ENCODE measurements around the gene ANKS6.

The ANKS6 gene

DNA sequence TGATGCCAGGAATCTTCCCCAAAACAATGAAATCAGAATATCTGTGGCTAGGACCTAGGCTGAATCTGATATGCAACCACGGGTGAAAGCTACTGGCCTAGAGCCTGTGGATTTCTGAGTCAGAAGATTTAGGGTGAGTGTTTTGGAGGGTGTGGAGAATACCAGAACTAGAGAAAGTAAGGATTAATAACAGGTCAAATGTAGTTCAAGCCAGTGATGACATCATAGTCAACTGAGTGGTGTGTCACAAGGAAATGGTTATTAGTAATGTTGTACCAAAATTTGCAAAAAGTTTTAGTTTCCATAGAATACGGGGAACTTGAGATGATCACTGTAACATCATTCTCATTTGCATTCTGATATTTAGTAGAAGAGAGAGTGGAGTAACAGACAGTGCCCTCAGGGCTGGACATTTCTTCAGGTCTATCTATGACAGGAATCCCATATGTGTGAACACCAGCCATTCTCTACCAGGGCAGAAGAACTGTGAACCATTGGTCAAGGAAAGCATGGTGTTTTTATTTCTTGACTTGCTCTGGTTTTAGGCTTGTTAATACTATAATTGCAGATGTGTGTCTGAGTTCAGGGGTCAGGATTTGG is 14.8 kb upstream of the ANKS6 start:
- no peak for DNase-seq

DNA sequence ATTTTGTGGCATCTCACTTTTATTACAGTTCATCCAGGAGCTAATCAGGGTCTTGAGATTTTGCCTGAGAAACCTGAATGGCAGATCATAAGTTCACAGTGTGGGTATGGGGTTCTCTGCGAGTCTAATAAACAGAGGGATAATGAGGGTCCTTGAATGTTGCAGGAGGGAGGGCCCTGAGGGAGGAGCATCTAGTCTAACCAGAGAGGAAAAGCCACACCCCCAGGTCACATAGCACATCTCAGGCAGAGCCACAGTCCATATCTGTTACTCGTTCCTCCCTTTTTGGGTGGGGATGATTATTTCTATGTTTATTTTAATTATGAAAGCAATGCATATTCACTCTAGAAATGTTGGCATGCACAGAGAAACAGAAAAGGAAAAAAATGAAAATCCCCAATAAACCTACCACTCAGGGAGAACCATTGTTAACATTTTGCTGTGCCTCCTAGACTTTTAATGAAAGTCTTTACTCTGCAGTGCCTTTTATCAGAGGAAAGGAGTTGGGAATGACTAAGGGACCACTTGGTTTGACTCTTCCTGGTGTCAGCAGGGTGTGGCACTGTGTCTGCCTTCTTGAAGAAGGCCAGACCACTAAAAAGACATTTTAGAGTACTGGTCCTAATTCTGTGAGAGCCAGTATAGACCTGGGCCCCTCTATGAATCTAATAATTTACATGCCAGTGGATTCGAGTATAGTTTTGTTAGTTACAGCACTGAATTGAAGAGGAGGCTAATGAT is 13.9 kb upstream of the ANKS6 start:
- DNase-seq = no peak

DNA sequence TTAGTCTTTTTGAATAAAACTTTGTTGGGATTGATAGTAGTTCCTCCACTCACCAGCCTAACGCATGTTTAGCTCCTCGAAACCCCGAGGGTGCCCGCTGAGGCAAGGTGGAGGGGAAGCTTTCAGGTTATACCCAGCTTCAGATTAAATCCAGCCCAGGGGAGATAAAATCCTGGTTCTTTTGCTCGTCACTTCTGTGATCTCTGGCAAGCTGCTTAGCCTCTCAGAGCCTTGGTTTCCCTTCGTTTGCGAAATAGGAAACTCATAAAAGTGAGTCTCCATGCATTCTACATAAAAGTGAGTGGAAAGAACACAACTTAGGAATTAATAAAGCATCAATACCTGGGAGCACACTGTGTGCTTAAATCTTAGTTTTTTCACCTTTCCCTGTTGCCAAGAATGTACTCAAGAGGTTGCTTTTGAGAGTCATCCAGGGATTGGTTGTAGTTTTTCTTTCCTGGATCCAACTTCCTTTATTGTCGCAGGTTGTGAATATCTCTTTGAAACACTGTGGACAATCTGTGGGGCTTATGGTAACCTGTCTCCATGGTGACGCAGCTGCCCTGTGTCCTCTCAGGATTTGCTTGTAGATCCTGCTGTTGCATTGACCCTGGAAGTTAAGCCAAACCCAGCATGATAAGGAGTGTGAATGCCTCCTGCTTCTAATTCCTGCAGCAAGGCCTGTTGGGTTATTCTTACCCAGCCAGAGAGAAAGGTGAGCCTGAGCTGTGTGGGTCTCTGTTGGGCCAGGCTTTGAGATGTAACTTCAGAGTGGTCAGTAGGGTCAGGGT is 13.2 kb upstream of the ANKS6 start:
- no peak for DNase-seq

DNA sequence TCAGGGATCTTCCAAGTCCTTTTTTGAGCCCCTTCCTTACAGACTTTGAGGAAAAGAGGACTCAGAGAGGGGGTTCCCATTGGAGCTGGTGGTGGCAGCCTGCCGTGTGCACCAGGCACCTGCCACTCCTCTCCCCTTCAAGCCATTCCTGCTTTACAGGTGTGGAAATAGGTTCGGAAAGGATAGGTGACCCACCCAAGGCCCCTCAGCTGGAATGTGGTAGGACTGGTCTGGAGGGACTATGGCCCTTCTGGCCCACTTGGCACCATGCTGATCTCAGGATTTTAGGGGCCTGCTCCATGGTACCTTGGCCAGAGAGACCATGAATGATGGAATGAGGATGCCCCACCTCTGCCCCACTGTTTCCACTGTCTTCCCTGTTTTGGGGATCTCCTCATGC is 12.5 kb upstream of the ANKS6 start:
- no peak for DNase-seq

GRCh38 chr9:98808411-98808815 is 12.1 kb upstream of the ANKS6 start:
- DNase-seq = no peak

GRCh38 chr9:98807814-98808195 is 11.4 kb upstream of the ANKS6 start:
- DNase-seq = no peak

DNA sequence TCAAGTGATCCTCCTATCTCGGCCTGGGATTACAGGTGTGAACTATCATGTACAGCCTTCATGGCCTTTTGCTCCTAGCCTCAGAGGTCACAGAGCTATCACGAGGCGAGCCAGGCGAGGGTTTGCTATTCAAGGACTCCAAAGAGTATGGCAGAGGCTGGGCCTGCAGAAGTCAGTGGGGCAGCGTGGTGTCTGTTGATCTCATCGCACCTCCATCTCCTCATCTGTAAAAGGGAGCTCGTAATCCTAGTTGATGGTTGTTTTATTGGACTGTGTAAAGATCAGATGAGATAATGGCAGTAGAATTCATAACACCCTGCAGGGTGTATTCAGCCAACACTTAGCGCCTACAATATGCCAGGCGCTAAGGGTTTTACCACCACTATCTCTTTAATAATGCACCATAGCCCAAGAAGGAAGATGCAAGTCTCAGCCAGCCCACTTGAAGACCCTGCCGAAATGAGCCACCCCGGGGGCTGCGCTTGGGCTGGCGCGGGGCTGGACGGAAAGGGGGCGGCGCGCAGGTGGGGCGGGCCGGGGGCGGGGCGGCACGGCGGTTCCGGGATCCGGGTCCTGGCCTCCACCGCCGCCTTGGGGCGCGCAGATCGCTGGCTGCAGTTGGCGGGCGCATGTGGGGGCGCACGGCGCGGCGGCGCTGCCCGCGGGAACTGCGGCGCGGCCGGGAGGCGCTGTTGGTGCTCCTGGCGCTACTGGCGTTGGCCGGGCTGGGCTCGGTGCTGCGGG is 10.9 kb upstream of the ANKS6 start, which contains the start of gene GALNT12:
Gene GALNT12 (plus strand): TSS at position 601 of the 744 bp plus-strand sequence. CDS start 29 bp downstream, at position 630.
- peak; percentile 49 for DNase-seq

- no peak for DNase-seq
Measured at GRCh38 chr9:98806394-98807035, 10.2 kb upstream of the ANKS6 start.

DNA sequence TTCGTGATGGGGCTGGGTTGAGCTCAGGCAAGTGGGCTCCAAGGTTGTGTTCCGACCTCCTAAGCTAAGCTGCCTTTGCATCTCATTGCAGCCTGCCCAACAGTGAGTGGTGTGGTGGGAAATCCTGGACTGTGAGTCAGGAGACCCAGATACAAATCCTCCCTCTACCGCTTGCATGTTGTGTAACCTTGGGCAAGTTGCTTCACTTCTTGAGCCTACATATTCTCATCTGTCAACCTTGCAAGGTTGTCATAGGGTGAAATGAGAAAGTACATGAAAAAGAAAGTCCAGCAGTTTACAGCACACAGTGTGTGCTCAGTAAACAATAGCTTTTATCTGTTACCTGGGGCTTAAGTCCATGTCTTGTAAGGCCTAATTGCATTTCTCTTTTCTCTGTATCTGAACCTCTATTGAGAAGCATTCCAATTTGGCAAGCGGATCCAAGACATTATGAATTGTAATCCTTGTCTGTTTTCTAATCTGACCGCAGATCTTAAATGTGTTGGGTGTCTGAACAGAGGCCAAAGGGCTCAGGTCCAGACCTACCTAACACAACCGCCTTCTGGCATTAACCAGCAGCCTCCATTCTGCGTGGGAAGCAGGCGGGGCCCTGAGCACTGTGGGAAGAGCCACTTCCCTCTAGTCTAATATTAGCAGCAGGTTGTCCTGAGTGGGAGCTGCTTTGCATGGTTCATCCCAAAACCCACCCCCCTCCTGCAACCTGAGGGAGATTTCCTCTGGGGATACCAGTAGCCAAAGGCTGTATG is 9.3 kb upstream of the ANKS6 start:
- no peak for DNase-seq

DNA sequence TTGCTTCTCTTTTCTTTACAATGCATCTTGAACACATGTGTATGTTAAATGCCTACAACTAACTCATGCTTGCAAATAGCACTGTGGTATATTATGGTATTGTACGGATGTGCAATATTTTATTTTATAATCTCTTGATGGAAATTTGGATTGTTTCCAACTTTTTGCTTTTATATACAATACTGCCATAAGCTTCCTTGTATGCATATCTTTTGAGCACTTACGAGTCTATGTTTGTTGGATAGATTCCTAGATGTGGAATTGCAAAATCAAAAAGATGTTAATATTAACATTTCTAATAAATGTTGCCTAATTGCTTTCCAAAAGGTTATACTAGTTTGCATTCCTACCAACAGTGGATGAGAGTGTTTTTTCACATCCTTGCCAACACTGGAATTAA is 7.7 kb upstream of the ANKS6 start:
- DNase-seq = no peak

DNA sequence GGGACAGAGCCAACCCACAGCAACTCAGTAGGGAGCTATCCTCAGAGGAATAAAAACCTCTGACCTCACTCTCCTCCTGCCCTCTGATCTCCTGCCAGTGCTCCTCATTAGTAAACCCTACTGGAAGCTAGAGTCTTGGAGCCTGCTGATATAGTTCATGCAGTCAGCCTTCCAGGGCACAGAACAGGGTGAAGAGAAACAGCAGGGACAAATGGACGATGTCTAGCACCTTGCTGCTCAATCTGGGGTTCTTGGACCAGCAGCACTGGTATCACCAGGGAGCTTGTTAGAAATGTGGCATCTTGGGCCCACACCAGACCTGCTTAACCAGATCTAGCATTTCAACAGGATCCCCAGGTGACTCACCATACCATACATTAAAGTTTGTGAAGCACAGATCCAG is 5.6 kb upstream of the ANKS6 start:
- DNase-seq = no peak

GRCh38 chr9:98801561-98801960 is 5.2 kb upstream of the ANKS6 start:
- DNase-seq = no peak

- DNase-seq = no peak
Measured at GRCh38 chr9:98798254-98798653, 1.9 kb upstream of the ANKS6 start.

- DNase-seq = no peak
Measured at GRCh38 chr9:98797491-98797890, 1.1 kb upstream of the ANKS6 start.

DNA sequence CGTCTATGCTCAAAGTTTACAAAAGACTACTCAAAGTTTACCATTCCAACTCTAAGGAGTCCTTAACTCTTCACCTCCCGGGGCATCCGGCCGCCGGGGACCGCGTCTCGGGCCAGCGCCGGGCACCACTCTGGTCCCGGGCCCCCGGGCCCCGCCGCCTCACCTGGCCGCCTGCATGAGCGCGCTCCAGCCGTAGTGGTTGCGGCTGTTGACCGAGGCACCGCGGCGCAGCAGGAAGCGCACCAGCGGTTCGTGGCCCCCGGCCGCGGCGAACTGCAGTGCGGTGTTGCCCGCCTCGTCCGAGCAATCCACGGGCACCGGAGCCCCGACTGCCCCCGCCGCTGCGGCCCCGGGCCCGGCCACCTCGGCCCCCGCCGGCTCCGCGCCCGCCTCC is 388 bp downstream of the ANKS6 start:
- DNase-seq = no peak

DNA sequence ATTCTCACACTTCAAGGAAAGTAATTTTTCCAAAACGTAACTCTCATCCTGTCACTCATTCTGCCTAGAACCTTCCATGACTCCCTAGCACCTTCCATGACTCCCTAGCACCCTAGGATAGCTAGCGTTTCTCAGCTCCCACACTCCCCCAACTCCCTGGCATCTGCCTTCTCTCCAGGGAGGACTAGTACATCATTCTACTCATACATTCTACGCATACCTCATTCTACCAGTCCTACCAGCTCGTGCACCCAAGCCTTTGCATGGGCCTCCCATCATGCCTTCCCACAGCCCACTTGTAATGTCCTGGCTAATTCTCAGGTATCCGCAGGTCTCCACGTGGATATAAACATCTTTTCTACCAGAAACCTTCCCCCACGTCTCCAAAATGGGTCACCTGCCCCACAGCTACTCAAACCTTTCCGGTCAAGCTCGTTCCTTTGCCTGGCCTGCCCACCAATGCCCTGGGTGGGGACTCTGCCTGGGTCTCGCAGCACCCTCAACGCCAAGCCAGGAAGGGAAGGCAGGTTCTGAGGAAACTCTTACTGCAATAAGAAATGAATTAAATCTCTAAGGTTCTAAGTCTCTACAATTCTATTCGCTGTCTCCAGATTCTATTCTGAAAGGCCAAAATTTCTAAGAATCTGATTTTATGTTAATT is 930 bp downstream of the ANKS6 start:
- DNase-seq = no peak

- DNase-seq = no peak
Measured at GRCh38 chr9:98794802-98795201, 1.6 kb downstream of the ANKS6 start.

DNA sequence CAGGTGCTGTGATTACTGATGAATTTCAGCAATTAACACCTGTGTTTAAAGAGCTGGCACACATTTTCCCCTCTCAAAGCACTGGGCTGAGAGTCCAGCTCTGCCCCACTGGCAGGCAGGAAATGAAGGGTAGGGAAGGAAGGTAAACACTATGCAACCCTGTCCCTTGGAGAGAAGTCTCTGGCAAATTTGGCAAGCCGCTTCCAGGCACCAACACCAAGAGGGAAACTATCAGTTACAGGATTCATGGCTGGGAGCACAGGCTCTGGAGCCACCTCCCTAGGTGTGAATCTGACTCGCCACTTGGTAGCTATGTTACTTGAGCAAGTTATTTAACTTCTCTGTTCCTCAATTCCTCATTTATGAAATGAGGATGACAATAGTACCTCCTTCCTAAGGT is 3.3 kb downstream of the ANKS6 start:
- no peak for DNase-seq

DNA sequence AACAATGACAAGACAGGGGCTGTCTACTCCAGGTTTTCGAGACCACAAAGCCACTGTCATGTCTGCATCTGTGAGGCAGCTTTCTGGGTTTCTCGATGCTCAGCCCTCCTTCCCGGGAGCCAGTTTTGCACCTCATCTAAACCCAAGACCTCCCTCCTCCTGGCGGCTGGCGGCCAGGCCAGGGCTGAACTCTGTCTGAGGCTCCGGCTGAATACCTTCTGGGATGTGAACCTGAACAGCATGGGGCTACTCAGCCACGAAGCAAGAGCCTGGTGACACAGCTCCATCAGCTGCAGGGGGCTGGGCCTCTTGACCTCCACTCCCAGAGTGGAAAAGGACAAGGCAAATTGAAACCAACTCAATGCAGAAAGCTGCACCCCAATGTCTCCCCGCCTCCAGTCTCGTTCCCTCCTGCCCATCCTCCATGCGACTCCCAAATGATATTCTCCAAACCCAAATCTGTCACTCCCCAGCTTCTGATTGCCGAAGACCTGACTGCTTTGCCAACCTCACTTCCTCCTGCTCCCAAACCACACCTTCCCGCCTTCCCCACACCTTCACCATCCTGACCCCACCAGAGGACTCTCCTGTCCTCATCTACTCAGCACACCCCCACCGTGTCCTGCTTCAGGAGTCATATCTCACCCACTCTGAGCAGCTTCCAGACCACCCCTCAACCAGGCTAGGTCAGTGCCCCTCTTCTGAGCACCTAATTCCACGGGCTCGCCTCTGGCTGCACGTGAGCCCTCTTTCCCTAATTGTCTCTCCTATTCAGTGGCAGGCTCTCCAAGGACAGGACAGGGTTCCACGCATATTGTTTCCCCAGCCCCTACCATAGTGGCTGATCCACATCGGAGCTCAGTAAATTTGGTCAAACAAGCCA is 4.5 kb downstream of the ANKS6 start:
- no peak for DNase-seq
